DND-41 (cell line): ENCODE data around the gene CEP63.

Source experiments
- CTCF ChIP-seq: IDR thresholded peaks from 2 replicates; pipeline ENCODE4 v1.5.1; 2012; ENCODE audit warnings: borderline replicate concordance, low read length, moderate library complexity, mild to moderate bottlenecking; ENCODE audit not compliant: poor library complexity, severe bottlenecking; ENCODE audit errors: extremely low read depth
- EZH2 ChIP-seq: IDR thresholded peaks from 3 replicates; pipeline ENCODE4 v1.6.1; 2012; ENCODE audit warnings: borderline replicate concordance, low read depth, mild to moderate bottlenecking, moderate library complexity, low read length, inconsistent platforms; ENCODE audit not compliant: severe bottlenecking

- TF ChIP-seq CTCF (no peak), EZH2 (no peak)
Observed at GRCh38 chr3:134526319-134526718, 40.5 kb downstream of the CEP63 start.
